Measurements from ENCODE around the gene SHROOM2. TPM values are rescaled to one million over a fixed set of nuclear protein-coding genes. Genes with fewer than 3 reads are reported as not detected.

Gene SHROOM2
- total and polyA plus RNA-seq, 7 donors, result 0.71 to 3.0 (median 1.8) TPM

- H3K27me3 ChIP-seq, result no peaks in the 10 kb centered on the region
- TF ChIP-seq EP300 (IDR thresholded peaks at IDR 0.05) (no peak), POLR2A (IDR thresholded peaks at IDR 0.05) (no peak), POLR2AphosphoS5 (IDR thresholded peaks at IDR 0.05) (no peak), CTCF (IDR thresholded peaks at IDR 0.05) (no peak)
- WGBS, 2 donors, result 62 to 66% methylated on average over 15 of the region's 15 CpGs
- H3K27ac ChIP-seq, result no peak overlapping the region
- no peaks in the 10 kb centered on the region for H3K4me1 ChIP-seq
- intact Hi-C loops (cut with DNase I), result no loop called here
- no peaks in the 10 kb centered on the region for H3K9me3 ChIP-seq
- H3K36me3 ChIP-seq, result no peaks in the 10 kb centered on the region
- no peak overlapping the region for H3K4me3 ChIP-seq
- DNase-seq, result no peak
These were observed 96.6 kb downstream of the SHROOM2 start for GRCh38 chrX:9882669-9883446.

DNA sequence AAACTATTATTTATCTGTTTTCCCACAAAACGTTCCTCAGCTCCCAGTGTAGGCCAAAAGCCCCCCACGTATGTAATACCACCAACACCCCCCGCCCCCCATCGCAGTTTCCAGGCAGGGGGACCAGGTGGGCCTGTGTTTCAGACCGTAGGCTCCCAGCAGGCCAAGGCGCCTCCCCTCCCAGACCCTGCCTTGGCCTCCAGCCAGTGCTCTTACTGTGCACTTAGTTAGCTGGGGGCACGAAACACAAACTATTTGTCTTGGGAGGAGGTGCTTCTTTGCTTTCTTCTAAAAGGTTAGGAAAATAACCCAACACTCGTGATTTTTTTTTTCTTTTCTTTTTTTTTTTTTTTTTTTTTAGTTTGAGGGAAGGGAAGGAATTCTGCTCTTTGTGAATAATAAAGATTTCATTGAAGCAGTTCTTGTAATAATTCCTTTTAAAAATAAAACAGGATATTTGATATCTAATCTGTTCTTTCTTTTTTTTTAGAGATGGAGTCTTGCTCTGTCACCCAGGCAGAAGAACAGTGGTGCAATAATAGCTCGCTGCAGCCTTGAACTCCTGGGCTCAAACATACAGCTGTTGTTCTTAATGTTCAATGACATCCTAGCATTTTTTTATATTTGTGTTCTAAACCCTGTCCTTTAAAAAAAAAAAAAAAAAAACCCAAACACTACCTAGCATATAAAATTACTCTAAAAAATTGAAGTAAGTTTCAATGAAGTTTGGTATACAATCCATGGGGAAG, 98.0 kb downstream of the SHROOM2 start:
- intact Hi-C loops (cut with DNase I), result no loop called here
- H3K36me3 ChIP-seq, result no peaks in the 10 kb centered on the region
- H3K9me3 ChIP-seq, result no peaks in the 10 kb centered on the region
- TF ChIP-seq CTCF (IDR thresholded peaks at IDR 0.05), result no peak
- TF ChIP-seq EP300 (IDR thresholded peaks at IDR 0.05), result no peak
- TF ChIP-seq POLR2A (IDR thresholded peaks at IDR 0.05), result no peak
- TF ChIP-seq POLR2AphosphoS5 (IDR thresholded peaks at IDR 0.05), result no peak
- no peak overlapping the region for H3K4me3 ChIP-seq
- no peak overlapping the region for H3K27ac ChIP-seq
- 84 to 87% methylated on average over 9 of the region's 9 CpGs for WGBS, 2 donors
- H3K27me3 ChIP-seq, result no peaks in the 10 kb centered on the region
- no peak for DNase-seq
- no peaks in the 10 kb centered on the region for H3K4me1 ChIP-seq

DNA sequence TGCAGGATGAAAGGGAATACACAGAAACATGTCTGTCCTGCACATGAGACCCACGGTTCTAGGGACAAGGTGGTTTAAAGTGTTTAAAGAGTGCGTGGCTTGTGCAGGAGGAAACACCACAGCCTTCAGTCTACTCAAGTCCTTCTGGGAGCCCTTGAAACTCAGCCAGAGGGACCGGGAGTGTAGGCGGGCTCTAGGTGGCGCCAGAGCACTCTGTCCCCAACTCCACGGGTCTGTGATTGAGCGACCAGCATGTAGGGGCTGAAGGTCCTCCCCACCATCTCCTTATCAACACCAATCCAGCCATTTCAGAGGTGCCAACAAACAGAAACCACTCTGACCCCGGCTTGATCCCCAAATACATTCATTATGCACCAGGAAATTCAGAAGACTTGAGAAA, 98.9 kb downstream of the SHROOM2 start:
- Histone ChIP-seq H3K9me3 (no peaks in the 10 kb centered on the region), H3K36me3 (no peaks in the 10 kb centered on the region), H3K4me1 (no peaks in the 10 kb centered on the region), H3K4me3 (no peak overlapping the region), H3K27ac (no peak overlapping the region), H3K27me3 (no peaks in the 10 kb centered on the region)
- intact Hi-C loops (cut with DNase I), result no loop called here
- TF ChIP-seq CTCF (IDR thresholded peaks at IDR 0.05) (peak in 2 of 4 experiments; percentile 10 to 46), POLR2AphosphoS5 (IDR thresholded peaks at IDR 0.05) (no peak)
- WGBS, 2 donors, result 11 to 17% methylated on average over 8 of the region's 8 CpGs
- DNase-seq, result no peak

DNA sequence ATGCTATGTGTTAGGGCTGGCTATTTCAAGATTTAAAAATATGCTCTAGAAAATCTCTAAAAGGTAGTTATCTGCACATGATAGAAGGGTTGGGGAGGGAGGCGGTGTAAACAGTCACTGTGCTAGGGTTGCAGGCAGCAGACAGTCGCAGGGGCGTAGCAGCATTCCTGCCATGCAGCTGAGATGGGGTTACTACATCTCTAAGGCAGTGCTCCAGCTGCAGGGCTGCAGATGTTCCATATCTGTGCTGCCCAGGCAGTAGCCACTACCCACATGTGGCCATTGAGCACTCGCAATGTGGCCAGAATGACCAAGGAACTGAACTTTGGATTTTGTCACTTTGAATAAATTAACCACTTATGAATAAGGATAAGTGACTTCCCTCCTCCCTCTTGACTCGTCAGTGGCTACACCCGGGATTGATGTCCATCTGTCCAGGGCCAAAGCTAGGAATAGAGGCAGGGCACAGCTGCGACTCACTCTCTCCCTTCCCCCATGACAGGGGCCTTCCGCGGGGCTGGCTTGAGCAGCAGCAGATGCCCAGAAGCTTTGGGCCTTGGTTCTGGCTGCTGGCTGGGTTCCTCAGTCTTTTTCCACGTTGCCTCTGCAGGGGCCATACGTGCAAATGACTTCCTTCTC, 101.5 kb downstream of the SHROOM2 start:
- DNase-seq, result no peak
- 82 to 84% methylated on average over 11 of the region's 11 CpGs for WGBS, 2 donors
- intact Hi-C loops (cut with DNase I), result no loop called here

More for the DNA sequence above, 101.5 kb downstream of the SHROOM2 start:
- Histone ChIP-seq H3K27ac (no peak overlapping the region), H3K4me1 (no peaks in the 10 kb centered on the region), H3K36me3 (no peaks in the 10 kb centered on the region), H3K9me3 (no peaks in the 10 kb centered on the region), H3K4me3 (no peak overlapping the region), H3K27me3 (no peaks in the 10 kb centered on the region)
- TF ChIP-seq CTCF (IDR thresholded peaks at IDR 0.05), result no peak
- no peak for TF ChIP-seq POLR2AphosphoS5 (IDR thresholded peaks at IDR 0.05)
- no peak for TF ChIP-seq EP300 (IDR thresholded peaks at IDR 0.05)
- no peak for TF ChIP-seq POLR2A (IDR thresholded peaks at IDR 0.05)
